Activated gamma-delta T cell treated with Interleukin-2 at 50 U/mL for 16 hours (primary cell): ENCODE measurements around the gene MOB3B.
"Not testable (repeated sequence)": the region's sequence is repeated elsewhere in the genome, so short reads cannot be mapped to it uniquely, and the experiment has no call there.

Experiments
- DNase-seq: peaks from one replicate; pipeline ENCODE4 v3.0.0-alpha.2; 2020

Gene MOB3B

DNA sequence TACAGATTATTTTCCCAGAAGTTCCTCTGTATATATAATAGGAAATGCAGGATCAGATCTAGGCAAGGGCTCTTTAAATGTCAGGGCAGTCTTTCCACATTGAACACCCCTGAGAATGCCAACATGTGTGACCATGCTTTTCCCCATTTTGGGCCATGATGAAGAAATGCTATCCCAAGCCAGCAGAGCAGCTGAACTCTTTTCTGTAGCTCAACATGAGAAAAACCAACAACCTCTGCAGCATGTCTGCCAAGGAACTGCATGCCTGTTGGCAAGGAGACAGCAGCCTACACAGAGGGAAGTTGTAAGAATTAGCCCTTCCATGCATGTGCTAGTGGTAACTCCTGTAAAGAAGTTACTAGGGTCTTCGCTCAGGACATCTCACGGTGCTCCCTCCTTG lies 15.1 kb downstream of the MOB3B start:
- DNase-seq, result no peak

DNA sequence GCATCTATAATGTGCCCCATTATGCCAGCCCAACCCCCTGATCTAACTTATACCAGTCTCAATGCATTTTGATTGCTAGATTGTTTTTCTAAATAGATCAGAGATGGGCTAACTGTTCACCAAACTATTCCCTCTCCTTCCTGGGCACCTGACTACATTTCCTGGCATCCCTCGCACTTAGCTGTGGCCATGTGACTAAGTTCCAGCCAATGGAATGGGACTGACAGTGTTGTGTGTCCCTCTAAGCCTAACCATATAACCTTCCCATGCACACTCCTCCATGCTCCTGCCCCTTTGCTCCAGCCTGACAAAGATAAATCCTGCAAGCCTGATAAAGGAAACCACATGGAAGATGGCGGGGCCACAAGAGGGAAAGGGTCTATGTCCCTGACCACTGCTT lies 17.8 kb downstream of the MOB3B start:
- DNase-seq, result no peak

DNA sequence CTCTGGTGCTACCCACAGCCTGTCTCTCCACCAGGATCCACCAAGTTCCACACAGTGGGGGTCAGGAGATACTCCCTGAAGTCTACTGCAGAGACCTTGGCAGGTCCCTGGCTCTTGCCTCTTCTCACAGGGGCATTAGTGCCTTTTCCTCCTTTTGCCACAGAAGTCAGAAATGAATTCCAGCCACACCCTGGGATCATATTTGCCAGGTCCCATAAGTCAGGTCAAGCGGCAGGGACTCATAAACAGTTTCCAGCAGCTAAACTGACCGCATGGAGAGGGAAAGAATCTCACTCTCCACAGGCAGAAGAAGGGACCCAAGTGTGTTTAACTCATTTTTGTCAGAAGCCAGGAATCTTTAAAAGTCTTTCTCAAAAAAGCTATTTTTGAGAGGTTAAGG lies 18.8 kb downstream of the MOB3B start:
- no peak for DNase-seq

- DNase-seq, result no peak
These were observed 22.6 kb downstream of the MOB3B start for GRCh38 chr9:27506981-27507380.

DNA sequence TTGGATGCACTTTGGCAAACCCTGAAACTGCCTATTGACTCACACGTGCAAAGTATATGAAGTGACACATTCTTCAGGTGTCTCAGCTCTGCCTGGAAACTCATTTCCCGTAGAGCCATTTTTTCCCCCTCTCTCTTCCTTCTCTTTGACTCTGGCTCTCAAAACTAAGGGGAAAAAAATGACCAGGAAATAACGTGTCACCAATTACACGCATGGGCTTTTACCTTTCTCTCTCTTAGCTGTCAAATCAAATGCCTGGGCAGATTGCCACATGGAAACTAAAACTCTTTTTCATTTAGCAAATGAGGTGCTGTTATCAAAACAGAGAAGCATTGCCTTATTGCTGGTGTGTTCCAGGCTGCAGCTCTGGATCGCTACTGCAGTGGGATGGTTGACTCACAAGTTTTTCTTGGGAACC lies 23.9 kb downstream of the MOB3B start:
- no peak for DNase-seq

DNA sequence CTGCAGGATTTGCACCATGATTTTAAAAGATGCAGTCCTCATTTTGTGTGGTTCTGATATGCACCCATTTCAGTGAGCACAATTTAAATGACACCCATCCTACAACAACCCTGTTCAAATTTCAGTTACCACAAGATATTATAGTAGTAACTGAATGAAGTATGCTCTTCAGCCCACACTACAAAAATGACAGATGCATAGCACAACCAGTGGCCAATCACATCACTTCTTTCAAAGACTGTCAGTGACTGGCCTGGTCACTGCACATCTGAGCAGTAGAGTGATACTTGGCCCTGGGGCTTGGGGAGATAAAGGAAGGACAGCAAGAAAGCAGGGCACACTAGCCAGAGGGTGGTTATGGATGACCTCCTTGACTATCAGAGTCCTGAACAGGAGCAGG lies 25.4 kb downstream of the MOB3B start:
- DNase-seq, result no peak

- DNase-seq, result no peak
These were observed 26.0 kb downstream of the MOB3B start for GRCh38 chr9:27503623-27504022.

DNA sequence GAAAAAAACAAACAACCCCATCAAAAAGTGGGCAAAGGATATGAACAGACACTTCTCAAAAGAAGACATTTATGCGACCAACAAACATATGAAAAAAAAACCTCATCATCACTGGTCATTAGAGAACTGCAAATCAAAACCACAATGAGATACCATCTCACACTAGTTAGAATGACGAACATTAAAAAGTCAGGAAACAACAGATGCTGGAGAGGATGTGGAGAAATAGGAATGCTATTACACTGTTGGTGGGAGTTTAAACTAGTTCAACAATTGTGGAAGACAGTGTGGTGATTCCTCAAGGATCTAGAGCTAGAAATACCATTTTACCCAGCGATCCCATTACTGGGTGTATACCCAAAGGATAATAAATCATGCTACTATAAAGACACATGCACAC lies 28.7 kb downstream of the MOB3B start:
- not testable (repeated sequence) for DNase-seq

DNA sequence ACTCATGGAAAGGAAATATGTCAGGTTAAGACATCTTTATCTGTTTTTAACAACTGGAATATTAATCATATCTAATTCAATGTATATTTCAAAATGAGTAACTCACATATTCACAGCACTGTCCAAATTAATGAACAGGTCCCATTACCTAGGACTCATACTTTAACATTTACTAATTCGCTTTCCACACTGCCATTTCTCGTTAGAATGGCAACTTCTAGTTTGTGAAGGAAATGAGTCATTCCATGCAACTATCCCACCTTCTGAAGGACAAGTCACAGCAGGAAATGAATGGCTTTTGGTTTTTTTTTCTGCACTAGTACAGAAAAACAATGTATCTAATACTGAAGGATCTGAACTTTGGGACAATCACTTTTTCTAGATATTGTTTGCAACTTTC lies 30.2 kb downstream of the MOB3B start:
- DNase-seq, result no peak

DNA sequence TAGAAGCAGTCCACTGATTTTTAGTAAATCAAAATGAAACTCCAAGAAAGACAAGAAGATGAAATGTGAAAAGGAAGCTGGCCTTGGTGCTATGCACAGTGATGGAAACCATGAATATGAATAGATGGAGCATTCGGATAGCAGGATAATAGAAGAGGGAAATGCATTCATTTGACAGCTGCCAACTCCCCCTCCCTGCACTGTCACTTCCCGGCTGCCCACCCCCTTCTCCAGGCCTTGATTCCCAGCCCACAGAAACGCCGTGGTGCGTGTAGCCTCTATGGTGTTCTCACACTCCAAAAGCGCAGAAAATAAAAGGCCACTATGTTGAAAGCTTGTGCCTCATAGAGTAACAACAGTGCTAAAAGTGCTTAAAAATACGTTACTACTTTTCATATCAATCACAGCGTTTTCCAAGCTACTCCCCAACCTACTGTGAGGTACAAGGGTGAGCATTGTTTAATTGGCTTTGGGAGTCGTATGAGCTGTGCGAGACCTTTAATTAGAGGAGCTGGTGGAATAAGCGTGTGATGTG lies 31.7 kb downstream of the MOB3B start:
- DNase-seq, result no peak

- no peak for DNase-seq
These were observed 33.5 kb downstream of the MOB3B start for GRCh38 chr9:27496135-27496504.

GRCh38 chr9:27495480-27496134 lies 34.0 kb downstream of the MOB3B start:
- DNase-seq, result no peak

GRCh38 chr9:27491154-27491553 lies 38.5 kb downstream of the MOB3B start:
- no peak for DNase-seq

- DNase-seq, result no peak
These were observed 40.3 kb downstream of the MOB3B start for GRCh38 chr9:27489087-27489876.

DNA sequence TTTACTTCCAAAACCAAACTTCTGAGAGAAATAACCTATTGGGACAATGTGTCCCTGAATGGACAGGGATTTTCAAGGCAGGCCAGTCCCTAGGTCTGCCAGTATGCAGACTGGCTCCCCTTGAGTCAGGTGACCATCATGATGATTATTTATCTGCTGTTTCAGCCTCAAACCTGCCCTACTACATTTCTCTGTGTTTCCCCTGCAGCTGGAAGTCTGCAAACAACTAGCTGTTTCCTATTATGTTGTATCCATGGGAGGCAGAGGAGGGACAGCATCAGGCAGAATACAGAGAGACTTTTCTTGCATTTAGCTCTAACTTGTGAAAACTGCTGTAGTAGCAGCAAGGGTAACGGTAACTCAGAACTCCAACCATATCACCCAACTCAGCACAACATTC lies 41.7 kb downstream of the MOB3B start:
- DNase-seq, result no peak

- no peak for DNase-seq
These were observed 42.4 kb downstream of the MOB3B start for GRCh38 chr9:27487128-27487640.

DNA sequence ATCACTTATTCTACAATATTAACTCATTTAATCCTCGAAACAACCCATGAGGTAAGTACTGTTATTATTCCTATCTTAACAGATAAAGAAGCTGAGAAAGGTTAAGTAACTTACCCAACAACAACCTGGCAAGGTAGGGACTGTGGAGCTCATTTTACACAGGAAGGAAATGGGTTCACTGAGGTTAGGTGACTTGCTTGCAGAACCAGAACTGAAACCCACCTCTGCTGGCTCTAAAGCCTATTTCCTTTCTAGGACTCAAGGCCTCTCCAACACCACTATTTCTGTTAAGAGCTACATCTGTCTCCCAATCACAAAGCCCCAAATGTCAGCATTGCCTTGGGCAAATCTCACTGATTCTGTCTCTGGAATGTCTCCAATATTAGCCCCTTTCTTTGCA lies 44.5 kb downstream of the MOB3B start:
- no peak for DNase-seq

DNA sequence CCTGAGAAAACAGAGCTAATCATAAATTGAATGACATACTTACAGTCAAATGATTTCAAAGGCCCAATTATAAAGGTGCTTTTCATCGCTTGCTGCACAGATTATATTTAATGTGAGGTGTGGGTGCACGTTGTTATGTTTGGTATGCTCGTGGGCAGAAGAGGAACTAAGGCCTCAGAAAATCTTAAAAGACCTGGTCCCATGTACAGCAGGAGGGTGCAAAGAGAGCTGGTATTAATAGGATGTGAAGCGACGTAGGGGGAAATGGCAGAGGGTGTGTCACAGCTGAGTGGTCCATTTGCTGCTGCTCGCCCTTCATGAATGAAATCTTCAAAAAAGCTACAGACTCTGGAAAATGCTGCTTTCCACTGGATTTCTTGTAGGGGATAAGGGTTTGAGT lies 46.0 kb downstream of the MOB3B start:
- DNase-seq, result no peak

- DNase-seq, result no peak
These were observed 46.9 kb downstream of the MOB3B start for GRCh38 chr9:27482709-27483108.

DNA sequence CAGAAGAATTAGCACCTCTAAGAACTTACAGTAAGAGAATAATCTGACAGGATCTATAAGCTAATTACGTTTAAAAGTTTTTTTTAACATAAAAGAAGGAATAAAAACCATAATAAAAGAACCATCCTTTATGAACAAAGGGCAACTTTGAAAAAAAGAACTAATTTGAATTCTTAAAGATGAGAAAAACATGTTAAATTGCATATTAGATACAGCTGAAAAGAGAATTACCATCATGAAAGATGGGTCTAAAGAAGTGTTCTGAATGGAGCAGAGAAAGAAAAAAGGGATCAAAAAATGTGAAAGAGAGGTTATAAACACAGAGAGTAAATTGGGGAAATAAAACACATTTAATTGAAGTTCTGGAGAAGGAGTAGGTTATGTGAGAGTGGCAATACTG lies 51.3 kb downstream of the MOB3B start:
- DNase-seq, result no peak

DNA sequence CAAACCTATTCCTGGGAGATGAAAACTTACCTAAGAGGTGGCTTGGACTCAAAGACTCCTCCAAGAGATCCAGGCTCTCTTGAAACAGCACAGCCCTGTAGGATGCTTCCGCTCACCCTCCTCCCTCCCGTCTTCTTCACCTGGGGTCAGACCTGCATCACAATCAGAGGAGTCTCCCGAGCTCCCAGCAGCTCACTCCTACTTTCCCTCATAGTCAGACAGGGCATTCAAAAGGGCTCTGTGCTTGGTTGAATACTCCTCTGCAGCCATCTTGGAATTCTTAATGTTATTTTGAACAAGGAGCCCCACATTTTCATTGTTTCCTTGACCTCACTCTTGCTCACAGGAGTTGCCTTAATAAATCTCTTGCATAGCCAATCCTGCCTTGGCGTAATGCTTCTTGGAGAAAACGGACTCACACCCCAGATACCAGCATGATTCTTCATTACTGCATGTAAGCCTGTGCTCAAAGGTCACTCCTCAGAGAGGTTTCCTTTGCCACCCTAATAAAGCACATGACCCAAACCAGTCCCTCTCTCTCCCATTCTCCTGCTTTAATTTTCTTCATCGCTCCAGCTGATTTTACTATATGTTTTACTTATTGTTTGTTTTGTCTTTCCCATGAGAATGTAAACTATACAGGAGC lies 52.6 kb downstream of the MOB3B start:
- DNase-seq, result no peak

DNA sequence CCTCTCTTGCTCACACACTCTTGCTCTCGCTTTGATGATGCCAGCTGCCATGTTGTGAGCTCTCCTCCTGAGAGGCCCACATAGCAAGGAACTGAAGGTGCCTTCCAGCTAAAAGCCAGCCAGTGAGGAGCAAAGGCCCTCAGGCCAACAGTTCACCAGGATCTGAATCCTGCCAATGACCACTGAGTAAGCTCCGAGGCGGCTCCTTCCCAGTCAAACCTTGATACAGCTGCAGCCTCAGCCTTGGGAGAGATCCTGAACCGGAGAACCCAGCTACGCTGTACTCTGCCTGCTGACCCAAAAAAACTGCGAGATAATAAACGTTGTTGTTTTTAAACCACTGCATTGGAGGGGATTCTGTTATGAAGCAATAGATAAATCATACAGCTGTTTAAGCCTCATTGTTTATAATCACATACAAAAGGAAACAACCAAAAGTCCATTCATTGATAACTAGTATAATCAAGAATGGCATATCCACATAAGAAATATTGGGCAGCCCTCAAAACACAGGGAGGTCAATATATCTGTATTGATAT lies 54.5 kb downstream of the MOB3B start:
- no peak for DNase-seq

- DNase-seq, result no peak
These were observed 55.3 kb downstream of the MOB3B start for GRCh38 chr9:27474305-27474704.
